NCI-H146 treated with DMSO at 0.1 percent for 48 hours (cell line): ENCODE results near the gene ITSN2.
"Not testable (repeated sequence)": the region's sequence is repeated elsewhere in the genome, so short reads cannot be mapped to it uniquely, and the experiment has no call there.

ENCODE experiments used
- DNase-seq: peaks from one replicate; lab custom pipeline; 2025; ENCODE audit not compliant: unreplicated experiment; lab: John Stamatoyannopoulos, UW

Gene ITSN2

DNA sequence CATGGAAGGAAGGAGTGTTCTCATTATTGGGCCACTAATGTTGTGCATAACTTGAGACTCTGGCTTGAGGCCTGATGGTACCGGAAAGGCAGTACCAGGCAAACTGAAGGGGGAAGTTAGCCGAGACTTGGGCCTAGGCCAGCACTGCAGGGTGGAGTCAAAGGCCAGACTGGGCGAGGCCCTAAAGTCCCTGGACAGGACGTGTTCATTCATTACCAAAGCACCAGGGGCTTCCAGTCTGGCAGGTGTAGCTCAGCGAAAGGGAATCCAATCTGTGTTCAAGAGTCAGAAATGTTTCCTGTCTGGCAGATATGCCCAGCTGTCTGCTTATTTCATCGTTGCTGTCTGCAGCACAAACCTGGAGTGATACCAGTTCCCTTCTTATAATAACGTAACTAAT is 4.7 kb upstream of the ITSN2 start:
- DNase-seq: peak; percentile 22

DNA sequence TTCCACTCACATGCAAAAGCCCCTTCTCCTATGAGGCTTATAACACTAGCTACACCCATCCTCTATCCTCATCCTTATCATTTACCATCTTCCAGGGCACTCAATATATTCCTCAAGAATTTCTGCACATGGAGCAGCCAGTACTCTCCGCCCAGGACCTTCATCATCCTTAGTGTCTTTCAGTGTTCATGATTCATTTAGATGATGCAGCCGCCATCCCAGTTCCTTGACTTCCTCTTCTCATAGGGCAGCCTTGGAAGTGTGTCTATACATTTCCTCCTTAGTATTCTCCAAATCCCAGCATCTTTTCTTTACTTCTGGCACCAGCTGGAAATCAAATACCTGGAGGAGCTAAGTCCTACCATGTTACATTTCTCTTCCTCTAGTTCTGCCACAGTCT is 3.0 kb upstream of the ITSN2 start:
- no peak for DNase-seq

DNA sequence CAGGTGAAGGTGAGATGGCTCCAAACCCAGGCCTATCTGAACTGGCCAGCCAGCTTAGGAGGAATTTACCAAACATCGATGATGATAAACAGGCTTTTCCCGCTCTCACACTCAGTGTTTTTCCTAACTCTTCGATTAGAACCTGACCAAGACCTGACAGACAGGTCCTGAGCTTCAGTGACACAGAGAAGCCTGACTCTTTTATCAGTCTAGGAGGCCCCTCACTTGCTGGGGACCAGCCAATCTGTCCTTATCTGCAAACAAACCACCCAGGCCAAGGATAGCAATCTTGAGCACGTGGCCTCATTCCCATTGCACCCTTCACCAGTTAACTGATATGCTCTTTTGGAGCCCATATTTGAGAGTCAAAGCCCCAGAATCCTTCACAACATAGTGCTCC is 1.9 kb upstream of the ITSN2 start:
- DNase-seq: no peak

DNA sequence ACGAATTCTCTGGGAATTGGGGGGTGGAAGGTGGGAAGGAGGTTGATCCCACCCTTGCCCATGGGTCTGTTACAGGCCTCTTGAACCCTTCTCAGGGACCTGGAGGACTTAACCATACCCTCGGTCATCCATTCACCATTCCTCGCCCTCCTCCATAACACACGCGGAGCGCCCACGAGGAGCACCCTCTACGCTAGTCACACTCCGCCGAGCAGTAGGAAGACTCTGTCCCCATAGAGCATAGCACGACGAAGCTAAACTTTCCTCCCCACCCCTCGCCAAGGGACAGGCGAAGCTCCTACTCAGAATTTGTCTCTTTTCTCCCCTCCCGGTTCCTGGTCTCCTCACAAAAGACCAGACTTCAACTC is 611 bp upstream of the ITSN2 start:
- no peak for DNase-seq

DNA sequence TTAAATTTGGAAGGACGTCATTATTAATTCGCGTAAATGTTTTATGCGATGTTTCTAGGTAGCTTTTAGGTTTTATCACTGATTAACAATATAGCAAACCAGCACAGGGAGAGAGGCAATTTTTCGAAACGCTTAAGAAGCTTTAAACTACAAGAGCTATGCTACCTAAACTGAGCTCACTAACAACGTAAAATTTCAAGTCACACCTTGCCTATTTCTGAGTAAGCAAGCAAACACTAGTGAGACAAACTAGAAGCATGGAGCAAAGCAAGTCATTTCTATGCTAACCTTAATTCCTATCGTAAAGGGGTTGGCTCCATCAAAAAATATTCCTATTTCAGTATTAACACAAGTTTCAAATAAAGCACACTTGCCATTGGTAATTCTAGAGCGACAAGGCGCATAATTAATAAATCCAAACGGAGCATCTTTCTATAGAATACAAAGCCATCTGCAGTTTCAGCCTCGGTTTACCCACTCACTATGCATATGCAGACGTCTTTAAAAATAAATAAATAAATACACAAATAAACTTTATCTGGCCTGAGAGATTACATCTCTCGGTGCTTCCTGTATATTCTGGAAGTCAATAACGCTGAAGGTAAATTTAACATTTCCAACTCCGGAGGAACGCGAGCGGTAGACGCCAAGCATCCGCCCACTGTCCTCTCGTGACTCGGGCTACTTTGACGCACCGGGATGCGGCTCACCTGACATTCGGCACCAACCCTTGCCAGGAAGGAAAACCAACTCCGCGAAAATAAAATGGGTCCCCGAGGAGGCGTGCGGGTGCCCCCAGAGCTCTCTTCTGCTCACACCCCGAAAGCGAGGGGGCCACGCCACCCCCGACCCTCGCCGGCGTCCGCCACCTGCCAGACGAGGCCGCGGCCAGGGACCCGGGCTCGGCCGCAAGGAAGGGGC is 947 bp downstream of the ITSN2 start:
- no peak for DNase-seq

DNA sequence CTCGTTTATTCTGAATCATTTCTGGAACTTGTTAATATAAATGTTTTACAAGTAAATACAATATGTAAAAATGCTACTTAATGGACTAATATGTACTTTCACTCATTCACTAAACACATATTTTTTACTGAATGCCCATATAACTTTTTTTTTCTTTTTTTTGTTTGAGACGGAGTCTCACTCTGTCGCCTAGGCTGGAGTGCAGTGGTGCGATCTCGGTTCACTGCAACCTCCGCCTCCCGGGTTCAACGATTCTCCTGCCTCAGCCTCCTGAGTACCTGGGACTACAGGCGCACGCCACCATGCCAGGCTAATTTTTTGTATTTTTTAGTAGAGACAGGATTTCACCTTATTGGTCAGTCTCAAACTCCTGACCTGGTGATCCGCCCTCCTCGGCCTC is 2.6 kb downstream of the ITSN2 start:
- DNase-seq: not testable (repeated sequence)

DNA sequence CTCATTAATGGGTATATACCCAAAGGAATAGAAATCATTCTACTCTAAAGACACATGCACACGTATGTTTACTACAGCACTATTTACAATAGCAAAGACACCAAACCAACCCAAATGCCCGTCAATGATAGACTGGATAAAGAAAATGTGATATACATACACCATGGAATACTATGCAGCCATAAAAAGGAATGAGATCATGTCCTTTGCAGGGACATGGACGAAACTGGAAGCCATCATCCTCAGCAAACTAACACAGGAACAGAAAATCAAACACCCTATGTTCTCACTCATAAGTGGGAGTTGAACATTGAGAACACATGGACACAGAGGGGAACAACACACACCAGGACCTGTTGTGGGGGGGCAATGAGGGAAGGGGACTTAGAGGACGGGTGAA is 3.2 kb downstream of the ITSN2 start:
- DNase-seq: not testable (repeated sequence)

DNA sequence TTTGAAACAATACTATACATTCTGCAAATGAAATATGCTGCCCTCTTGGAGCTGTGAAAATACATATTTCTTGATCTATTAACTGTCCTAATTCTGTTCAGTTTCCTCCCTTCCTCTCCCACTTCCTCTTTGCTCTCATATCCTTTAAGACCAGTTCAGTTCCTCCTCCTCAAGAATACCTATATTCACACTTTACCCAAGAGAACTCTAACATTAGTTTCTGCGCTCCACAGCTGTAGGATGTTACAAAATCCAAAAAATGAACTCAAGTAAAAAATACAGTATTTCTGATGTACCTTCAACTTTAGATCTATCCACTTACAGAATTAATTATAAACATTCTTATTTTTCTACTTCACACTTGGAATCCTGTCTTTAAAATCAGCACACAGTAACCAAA is 5.4 kb downstream of the ITSN2 start:
- no peak for DNase-seq

DNA sequence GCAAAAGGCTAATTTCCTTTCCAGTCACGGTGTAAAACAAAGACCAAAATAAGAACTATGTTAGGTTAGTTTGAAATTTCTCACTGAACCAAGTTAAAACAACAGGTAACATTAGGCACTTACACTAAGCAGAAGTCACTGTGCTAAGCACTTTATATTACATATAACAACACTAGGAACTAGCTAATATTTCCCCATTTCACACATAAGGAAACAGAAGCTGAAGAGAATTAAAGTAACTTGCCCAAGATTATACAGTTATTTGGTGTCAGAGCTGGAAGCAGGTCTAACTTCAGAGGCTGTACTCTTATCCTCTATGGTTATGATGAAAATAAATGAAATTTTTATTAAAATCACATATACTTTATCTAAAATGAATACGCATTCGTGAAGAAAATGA is 5.9 kb downstream of the ITSN2 start:
- no peak for DNase-seq

DNA sequence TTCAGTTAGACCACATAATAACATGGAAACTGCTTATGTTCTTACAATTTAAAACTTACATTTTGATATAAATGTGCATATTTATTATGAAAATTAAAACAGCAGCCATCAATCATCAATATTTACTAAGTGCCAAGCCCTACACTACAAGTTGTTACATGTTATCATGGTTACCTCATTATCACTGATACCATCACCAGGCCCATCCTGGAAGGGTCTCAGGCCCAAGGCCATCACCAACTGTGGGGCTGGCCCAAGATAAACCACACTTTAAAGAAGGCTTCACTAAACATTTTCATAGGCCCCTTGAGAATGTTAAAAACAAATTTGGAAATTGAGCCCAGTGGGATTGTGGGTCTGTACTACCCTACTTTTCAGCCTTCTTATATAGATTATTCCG is 6.4 kb downstream of the ITSN2 start:
- no peak for DNase-seq

DNA sequence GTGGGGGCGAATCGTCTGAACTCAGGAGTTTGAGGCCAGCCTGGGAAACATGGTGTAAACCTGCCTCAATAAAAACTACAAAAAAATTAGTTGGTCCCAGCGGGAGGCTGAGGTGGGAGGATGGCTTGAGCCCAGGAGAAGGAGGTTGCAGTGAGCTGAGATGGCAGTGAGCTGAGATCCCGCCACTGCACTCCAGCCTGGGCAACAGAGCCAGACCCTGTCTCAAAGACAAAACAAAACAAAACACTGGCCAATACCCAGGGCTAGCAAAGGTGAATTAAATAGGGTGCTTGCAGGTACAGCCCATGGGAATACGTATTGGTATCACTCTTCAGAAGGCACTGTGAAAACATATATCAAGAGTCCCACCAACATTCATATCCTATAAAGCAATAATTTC is 7.0 kb downstream of the ITSN2 start:
- DNase-seq: no peak

DNA sequence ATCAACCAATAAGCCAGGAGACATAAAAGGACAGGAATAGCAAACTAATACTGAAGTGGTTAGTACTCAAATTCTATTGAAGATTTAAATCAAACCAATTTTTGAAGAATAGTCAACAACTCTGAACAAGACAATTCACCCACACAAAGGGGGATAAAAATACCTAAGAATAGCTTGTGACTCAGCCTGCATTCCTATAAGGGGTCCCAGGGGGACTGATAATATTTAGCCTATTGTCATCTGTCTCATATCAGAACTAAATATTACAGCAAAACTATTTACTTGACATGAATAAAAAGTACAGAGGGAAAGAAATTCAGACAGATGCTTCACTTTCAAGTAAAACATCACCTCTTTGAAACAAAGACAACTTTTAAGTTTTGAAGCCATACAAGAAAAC is 7.7 kb downstream of the ITSN2 start:
- no peak for DNase-seq

DNA sequence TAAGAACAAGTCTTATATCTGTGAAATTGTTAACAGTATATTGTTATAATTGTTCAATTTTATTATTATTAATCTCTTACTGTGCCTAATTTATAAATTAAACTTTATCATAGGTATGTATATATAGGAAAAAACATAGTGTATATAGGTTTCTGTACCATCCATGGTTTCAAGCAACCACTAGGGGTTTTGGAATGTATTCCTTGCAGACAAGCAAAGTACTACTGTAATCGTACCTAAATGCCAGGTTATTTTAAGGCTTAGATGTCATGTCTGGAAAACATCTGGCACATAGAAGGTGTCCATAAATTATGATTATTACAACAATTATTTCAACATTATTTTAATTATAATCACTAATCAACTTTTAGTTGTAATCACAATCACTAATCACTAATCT is 8.4 kb downstream of the ITSN2 start:
- DNase-seq: no peak

DNA sequence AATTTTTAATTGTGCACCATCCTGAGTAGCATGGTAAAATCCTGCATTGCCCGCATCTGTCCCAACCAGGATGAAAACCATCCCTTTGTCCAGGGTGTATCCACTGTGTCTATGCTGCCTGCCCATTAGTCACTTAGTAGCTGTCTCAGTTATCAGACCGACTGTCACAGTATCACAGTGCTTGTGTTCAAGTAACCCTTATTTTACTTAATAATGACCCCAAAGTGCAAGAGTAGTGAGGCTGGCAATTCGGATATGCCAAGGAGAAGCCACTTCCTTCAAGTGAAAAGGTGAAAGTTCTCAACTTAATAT is 8.8 kb downstream of the ITSN2 start:
- DNase-seq: no peak

DNA sequence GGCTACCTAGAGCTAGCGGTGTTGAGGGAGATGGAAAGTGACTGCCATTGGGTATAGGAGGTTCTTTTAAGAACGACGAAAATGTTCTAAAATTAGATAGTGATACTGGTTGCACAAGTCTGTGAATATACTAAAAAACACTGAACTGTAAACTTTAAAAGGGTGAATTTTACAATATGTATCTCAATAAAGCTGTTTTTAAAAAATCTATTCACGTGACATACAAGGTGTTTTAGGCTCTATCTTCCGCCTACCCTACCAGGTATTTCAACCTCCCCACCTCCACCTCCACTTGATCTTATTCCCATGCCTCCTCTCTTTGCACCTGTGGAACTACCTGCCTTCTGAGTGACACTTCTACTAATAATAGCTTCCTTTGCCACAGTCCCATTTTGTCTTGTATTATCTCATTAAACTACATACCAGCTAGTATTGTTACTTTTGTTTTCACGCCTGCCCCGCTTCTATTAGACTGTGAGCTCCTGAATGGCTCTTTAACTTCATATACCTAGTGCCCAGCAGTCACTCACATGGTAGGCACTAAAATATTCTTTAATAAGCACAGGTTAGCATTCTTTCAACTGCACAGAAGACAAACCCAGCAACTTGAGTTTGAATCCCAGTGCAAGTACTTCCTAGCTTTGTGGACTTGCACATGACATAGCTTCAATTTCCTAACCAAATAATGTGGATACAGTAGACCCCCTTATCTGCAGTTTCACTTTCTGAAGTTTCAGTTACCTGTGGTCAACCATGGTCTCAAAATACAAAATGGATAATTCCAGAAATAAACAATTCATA is 9.3 kb downstream of the ITSN2 start:
- no peak for DNase-seq

DNA sequence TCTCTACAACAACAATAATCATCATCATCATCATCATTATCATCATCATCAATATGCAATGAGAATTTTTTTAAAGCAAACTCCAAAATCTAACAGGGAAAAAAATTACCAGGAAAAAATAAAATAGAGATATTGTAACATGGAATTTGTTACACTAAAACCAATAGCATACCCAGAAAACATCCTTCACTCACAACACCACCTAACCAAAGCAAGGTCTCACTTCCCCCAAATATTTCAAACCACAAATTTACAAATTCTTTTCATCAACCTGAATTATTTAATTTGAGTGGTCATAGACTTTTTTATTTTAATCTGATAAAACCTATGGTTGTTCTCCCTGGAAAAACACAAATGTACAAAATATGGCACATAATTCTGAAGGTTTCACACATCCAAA is 11.2 kb downstream of the ITSN2 start:
- no peak for DNase-seq

DNA sequence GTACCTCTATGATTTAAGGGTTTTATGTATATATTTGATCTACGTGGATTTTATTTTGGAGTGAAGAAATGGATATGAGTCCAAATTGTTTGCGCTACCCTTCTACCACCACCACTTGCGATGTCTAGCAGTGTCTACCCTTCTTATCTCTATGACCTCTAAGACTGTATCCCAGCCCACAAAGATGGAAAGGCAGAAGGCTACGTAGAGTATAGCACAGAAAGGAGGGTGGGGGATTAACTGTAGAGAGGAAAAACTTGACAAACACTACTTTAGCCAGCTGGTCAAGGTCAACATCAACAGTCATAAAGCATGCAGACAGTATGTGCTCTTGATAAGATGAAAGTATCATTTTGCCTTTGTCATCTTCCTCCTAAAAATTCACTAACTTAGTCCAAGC is 14.4 kb downstream of the ITSN2 start:
- no peak for DNase-seq

DNA sequence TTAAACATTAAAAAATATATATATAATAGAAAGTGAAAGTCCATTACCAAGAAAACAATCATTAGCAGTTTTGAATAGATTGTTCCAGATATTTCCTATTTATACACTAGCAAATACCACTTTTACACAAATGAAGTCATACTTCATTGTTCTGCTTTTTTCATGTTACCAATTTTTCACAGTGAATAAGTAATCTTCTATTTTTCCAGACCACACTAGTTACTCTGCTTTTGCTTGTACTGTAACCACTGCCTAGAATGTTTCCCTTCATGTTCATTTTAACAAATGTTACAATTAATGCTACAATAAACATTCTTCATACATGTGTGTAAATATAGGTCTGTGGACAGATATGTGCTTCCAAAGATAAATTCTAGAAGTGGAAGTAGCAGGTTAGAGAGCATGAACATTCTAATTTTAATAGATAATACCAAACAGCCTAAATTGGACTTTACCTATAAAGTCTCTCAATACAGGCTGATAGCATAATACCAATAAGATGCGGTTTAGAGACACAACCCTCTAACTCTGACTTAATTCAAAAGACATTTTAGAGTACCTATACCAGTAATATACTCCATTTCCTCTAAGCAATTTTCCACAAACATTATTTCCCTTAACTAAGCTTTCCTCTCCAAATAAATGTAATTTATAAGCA is 17.0 kb downstream of the ITSN2 start:
- no peak for DNase-seq

DNA sequence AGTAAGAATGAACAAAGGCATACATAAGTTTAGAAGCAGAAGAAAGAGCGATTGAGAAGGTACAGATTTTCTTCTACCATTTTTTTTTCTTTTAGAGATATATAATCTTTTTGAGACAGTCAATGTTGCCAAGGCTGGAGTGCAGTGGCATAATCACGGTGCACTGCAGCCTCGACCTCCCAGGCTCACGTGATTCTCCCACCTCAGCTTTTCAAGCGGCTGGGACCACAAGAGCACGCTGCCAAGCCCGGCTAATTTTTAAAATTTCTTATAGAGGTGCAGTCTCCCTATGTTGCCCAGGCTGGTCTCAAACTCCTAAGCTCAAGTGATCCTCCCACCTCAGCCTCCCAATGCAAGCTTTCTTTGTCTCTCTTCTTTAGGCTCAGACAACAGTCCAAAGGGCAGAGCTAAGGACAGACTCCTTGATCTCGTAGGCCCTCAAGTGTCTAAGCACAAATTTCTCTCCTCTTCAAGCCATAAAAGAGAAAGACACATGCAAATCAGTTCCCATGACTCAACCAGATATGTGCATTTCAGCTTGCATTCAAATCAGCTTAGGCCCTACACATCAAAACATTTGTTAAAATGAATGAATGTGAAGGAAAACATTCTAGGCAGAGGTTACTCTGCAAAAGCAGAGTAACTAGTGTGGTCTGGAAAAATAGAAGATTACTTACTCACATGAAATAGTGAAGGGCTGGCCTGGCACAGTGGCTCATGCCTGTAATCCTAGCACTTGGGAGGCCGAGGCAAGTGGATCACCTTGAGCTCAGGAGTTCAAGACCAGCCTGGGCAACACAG is 18.0 kb downstream of the ITSN2 start:
- no peak for DNase-seq

DNA sequence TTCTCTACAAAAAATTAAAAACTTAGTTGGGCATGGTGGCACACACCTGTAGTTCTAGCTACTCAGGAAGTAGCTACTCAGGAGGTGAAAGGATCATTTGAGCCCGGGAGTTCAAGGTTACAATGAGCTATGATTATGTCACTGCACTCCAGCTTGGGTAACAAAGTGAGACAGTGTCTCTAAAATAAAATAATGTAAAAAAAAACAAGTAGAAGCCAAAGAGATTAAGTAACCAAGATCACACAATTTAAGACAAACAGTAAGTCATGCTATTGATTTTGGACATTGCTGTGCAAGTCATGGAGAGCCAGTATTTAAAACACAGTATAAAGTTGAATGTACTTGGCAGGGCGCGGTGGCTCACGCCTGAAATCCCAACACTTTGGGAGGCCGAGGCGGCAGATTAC is 20.5 kb downstream of the ITSN2 start:
- no peak for DNase-seq

DNA sequence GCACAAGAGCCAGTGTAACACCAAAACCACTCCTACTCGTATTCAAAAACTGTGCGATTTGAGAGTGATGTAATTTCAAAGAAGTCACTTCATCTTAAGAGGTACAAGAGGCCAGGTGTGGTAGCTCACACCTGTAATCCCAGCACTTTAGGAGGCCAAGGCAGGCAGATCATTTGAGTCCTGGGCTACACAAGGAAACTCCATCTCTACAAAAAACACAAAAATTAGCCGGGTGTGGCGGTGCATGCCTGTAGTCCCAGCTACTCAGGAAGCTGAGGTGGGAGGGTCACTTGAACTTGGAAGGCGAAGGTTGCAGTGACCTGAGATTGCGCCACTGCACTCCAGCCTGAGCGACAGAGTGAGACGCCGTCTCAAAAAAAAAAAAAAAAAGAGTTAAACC is 21.2 kb downstream of the ITSN2 start:
- DNase-seq: not testable (repeated sequence)
